ENCODE measurements around the gene SLC35E1. TPM values are rescaled to one million over a fixed set of nuclear protein-coding genes. Genes with fewer than 3 reads are reported as not detected.

SLC35E1 gene
- total RNA-seq, result 32.4 and 53.2 TPM in 2 replicates

GRCh38 chr19:16572332-16573211 is at the start of gene SLC35E1:
TSS of gene SLC35E1 (minus strand) at chr19:16572415. CDS start at chr19:16572364, 51 bp downstream.

GRCh38 chr19:16542045-16542909 is 29.9 kb downstream of the SLC35E1 start, which contains the start of gene CHERP:
TSS of gene CHERP (minus strand) at chr19:16542437. CDS start at chr19:16542378, 59 bp downstream.

Other genes starting within 250 kb of the SLC35E1 start
- 1.3 and 3.4 TPM in 2 replicates for gene KLF2, start 247.6 kb downstream of the SLC35E1 start, total RNA-seq
- 14.5 and 19.3 TPM in 2 replicates for gene EPS15L1, start 100.4 kb downstream of the SLC35E1 start, total RNA-seq
- not detected in 2 replicates for gene CALR3, start 76.2 kb downstream of the SLC35E1 start, total RNA-seq
- gene C19orf44, start 76.0 kb downstream of the SLC35E1 start, total RNA-seq, result 3.3 and 6.3 TPM in 2 replicates
- 11.7 and 12.3 TPM in 2 replicates for gene CHERP, start 30.0 kb downstream of the SLC35E1 start, total RNA-seq
- 5.5 and 9.5 TPM in 2 replicates for gene MED26, start 55.8 kb upstream of the SLC35E1 start, total RNA-seq
- gene SMIM7, start 87.7 kb upstream of the SLC35E1 start, total RNA-seq, result 47.9 and 62.2 TPM in 2 replicates
- 0.65 and 3.3 TPM in 2 replicates for gene TMEM38A, start 88.7 kb upstream of the SLC35E1 start, total RNA-seq
- not detected in 2 replicates for gene NWD1, start 147.4 kb upstream of the SLC35E1 start, total RNA-seq

All from mesangial cell (primary cell).